Measurements from ENCODE around the gene TRAF3.
"Not testable (repeated sequence)": the region's sequence is repeated elsewhere in the genome, so short reads cannot be mapped to it uniquely, and the experiment has no call there.

The TRAF3 gene

DNA sequence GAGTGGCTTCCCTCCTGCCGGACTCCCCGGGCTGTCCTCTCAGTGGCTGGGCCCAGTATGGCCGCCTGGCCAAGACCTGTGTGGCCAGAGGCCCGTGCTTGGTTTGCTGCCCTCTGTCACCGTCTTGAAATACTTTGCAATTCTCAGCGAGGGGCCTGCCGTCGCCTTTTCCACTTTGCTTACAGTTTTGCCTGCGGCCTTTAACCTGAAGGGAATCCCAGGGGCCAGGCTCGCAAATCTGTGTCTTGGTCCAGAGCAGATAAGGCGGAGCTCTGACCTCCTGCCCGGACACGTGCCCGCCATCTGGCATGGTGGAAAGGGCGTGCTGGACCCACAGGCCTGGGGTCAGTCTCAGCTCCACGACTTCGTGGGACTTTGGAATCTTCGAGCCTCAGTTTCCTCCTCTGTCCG lies 134.3 kb downstream of the TRAF3 start:
- no peak for DNase-seq

DNA sequence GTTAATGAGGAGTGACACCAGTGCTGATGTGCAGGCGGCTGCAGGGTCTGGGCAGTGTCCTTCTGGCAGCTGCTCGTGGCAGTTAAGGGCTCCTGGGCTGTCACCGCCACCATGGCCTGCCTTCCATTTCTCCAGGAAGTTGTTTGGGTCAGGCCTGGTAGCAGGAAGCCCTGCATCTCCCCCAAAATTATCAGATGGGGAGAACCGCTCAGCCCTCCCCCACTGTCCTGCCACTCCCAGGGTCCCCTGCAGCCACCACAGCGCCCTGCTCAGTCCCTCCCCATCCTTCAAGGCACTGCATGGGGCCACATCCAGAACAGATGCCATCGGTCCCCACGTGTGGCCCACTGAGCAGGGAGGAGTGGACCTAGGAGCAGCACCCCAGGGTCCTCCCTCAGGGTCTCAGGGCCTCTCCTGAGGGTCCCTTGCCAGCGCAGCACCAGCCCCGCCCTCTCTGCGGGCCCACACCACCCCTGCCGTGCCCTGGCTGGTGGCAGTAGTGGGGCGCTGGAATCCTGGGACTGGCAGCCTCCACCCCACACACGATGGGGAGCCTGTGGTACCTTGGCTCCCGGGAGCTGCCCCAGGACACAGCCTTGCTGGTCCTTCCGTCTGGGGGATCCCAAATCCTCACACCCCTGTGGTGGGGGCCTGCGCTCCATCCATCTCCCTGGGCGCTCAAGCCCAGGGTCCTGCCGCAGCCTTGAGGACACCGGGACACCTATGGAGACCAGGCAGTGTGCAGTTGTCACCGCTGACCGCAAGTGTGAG lies 134.9 kb downstream of the TRAF3 start:
- DNase-seq: no peak

GRCh38 chr14:102913341-102914211 lies 136.3 kb downstream of the TRAF3 start:
- DNase-seq: no peak

- DNase-seq: no peak
These were observed 137.4 kb downstream of the TRAF3 start for GRCh38 chr14:102914474-102915291.

DNA sequence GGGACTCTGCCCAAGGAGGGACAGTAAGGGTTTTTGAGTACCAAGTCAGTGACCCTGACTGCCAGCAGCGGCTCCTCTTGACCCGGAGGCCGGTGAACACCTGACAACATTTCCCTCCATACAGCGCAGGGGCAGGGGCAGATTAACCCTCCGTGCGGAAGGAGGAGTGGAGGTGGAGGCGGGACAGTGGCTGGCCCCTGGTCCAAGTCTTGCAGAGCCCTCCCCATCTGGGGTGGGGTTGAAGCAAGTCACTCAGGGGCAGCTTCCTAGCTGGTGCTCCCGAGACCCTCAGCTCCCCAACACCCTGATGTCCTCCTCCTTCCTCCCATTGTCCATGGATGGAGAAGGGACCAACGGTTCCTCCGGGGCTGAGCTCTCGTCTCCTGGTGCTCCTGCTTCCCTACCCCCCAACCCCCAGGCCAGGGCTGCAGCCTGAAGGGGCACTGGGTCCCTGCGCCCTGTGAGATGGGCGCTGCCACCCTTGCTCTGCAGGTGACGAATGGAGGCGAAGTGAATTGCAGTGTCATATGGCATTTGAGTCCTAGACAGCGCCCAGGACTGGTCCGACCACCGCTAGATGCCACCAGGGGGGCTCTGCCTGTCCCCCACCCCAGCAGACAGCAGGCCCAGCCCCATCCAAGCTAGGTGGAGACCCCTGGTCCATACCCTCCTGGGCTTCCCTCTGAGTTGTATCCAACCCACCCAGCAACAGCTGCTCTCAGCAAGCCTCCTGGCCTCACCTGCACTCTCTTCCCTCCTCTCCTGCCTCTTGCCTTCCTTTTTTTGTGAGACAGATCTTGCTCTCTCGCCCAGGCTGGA lies 138.3 kb downstream of the TRAF3 start:
- DNase-seq: no peak

DNA sequence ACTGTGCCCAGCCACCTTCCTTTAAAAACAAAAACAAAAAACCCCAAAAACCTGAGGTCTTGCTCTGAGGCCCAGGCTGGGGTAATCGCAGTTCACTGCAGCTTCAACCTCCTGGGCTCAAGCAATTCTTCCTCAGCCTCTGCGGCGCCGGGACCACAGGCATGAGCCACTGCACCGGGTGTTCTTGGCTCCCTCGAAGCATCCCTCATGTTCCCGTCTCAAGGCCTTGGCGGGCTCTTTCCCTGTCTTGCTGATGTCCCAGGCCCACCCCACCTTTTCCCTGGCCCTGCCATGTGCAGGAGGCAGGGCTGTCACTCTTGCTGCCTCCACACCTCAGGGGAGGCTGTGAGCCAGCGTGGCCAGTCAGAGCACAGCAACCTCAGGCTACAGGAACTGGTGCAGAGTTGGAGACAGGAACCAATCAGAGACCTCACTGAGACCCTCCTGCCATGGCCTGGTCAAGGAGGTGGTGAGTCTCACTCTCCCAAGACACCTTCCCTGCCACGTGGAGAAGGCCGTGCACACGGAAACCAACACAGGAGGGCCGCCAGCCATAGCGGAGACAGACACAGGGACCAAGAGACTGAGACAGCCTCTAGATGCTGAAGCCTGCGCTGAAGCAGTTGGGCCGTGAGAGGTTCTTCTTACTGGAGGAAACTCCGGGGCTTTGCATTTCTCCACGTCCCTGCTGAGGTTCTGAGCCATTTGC lies 139.3 kb downstream of the TRAF3 start:
- DNase-seq: no peak

DNA sequence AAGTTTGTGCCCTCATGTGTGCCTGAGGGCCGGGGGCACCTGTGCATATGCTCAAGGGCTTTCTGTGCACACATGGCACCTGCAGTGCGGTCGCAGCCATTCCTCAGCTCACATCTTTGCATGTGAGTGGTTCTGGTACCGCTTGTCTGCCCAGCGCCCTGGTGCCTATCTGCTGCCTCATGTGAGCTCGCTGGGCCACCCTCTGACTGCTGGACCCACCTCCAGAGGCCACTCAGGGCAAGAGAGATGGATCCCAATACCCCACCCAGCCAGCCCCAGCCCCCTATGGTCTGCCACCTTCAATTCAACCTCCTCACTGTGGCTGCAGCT lies 139.8 kb downstream of the TRAF3 start:
- no peak for DNase-seq

GRCh38 chr14:102917469-102918211 lies 140.4 kb downstream of the TRAF3 start:
- DNase-seq: no peak

- DNase-seq: no peak
These were observed 141.2 kb downstream of the TRAF3 start for GRCh38 chr14:102918438-102918837.

DNA sequence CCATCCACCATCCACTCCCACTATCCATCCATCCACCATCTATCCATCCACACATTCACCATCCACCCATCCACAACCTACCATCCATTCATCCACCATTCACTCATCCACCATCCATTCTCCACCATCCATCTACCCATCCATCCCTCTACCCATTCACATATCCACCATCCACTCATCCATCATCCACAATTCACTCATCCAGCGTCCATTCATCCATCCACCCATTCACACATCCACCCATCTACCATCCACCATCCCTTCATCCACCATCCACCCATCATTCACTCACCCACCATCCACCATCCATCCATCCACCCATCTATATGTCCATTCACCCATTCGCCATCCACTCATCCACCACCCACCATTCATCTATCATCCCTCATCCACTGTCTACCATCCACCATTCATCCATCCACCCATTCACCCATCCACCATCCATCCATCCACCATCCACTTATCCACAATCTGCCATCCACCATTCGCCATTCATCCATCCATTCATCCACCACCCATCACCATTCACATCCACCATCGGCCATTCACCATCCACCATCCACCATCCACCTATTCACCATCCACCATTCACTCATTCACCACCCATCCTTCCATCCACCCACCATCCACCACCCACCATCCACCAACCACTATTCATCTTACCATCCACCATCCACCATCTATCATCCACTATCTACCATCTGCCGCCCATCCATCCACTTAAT lies 143.2 kb downstream of the TRAF3 start:
- DNase-seq: no peak

DNA sequence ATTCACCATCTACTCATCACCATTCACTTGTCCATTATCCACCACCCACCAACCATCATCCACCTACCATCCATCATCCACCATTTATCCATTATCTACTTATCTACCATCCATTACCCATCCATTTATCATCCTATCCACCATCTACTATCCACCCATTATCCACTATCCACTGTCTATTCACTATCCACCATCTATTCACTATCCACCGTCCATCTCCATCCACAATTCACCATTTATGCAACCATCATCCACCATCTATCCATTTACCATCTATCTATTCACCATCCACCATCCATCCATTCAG lies 143.7 kb downstream of the TRAF3 start:
- DNase-seq: no peak

GRCh38 chr14:102922490-102923200 lies 145.4 kb downstream of the TRAF3 start, which contains the start of gene AMN:
TSS of gene AMN (plus strand) at chr14:102922663. CDS start at chr14:102922689, 26 bp downstream.
- no peak for DNase-seq

DNA sequence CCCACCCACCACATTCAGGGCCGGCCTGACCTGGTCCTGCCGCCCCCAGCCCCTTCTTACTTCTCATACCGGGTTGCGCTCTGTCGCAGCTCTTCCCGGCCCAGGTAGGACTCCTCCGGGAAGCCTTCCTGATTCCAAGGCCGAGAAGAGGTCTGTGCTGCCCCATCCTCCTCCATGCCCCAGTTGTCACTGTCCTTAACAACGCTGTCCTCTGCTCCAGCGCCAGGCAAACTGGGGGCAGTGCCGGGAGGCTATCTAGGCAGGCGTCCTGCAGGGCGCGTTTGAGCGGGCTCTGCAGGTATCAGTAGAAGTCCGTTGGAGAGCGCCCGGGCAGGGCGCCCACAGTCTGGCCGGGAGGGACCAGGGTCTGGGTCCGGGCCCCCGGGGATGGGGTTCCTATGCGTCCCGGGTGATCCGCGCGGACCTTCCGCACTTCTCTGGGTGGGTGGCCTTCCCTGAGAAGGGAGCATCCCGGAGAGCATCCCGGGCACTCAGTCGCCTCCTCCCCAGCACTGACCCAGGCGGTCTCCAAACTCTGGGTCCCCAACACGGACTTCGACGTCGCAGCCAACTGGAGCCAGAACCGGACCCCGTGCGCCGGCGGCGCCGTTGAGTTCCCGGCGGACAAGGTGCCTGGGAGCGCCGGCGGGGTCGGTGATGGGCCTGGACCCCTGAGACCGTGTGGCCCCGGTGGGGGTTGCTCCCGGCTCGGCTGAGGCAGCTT lies 146.1 kb downstream of the TRAF3 start:
- DNase-seq: no peak

DNA sequence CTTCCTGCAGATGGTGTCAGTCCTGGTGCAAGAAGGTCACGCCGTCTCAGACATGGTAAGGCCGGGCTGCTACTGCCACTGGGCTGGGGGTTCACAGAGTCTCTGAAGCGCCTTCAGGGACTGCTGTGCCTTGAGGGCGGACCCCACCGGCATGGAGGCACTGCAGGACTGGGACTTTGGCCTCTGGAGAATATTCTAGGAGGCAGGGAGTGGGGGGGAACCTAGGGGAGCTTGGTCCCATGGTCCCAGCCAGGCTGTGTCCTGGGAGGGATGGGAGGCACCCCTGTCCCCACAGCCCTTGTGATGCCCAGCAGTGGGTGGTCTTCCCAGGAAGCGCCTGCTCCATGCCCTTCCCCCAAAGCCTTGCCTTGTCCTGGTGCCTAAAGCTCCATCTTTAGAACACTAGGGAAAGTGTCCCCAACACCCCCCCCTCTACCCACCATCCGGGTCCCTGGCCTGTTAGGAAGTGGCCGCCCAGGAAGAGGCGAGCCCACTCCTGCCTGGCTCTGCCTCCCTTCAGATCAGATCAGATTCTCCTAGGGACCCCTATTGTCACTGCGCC lies 146.8 kb downstream of the TRAF3 start:
- DNase-seq: no peak

DNA sequence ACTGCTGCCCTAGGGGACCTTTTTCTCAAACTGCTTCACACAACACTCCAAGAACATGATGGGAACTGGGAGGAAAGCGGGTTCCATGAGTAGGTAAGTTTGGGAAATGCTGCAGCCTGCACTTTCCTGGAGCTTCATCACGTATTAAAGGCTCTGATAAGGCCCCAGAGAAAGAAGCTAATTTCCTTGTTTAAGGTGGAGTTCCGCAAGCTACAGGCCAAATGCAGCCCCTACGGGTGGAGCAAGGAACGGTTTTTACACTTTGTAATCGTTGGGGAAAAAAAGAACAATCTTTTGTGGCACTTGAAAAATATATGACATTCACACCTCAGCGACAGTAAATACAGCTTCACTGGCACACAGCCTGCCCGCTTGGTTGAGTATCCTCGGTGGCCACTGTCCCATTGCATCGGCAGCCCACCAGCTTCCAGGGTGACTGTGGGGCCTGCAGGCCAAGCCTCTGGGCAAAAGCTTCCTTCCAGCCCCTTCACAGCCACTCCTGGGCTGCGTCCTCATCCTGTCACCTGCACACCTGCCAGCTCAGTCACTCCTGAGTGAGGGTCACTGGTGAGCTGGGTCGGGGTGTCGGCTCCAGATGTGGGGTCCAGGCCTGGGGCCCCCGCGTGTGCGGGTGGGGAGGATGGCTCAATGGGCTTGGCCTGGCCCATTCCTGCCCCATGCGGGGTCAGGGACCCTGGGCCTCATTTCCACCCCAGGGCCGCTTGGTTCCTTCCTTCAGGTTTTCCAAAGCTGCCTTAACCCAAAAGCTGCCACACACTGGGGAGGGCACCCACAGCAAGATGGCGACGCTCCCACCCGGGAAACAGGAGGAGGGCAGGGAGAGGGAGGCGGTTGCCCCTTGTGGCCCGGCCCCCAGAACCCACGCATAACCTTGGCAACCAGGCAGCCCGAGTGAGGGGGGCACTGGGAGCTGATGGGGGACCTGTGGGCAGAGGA lies 147.7 kb downstream of the TRAF3 start:
- DNase-seq: no peak

DNA sequence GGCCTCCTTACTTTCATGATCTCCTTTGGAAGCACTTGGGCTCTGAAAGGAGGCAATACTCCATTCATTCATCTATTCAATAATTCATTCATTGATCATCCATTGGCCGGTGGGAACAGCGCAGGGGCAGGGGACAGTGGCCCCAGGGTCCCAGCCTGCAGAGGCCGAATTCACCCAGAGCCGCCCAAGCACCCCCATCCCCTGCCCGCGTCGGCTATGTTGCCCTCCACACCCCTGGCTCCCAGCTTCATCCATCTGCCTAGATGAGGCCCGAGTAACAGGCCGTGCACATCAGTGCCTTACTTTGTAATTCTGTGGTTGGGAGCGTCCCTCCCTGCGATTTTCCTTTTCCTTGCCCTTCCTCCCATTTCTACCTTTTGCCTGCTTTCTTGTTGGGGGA lies 148.4 kb downstream of the TRAF3 start:
- DNase-seq: no peak

- DNase-seq: no peak
These were observed 148.9 kb downstream of the TRAF3 start for GRCh38 chr14:102926104-102926503.

GRCh38 chr14:102926840-102927239 lies 149.6 kb downstream of the TRAF3 start:
- DNase-seq: not testable (repeated sequence)

Data from SHP77 treated with DMSO at 0.1 percent for 48 hours (cell line).